Mononuclear cell (primary cell): ENCODE data around the gene GBX1. TPM values are rescaled to one million over a fixed set of nuclear protein-coding genes. Genes with fewer than 3 reads are reported as not detected.

Source experiments
- H3K27me3 ChIP-seq: 2 replicates; pipeline ENCODE4 v1.6.0; 2011; ENCODE audit warnings: low read length, control low read depth; ENCODE audit not compliant: insufficient read depth
- H3K4me1 ChIP-seq: 2 replicates; pipeline ENCODE4 v1.5.1; 2011; ENCODE audit warnings: mild to moderate bottlenecking, low read length, control low read depth; ENCODE audit not compliant: insufficient read depth
- H3K4me3 ChIP-seq: 2 replicates; pipeline ENCODE4 v1.5.1; 2011; ENCODE audit warnings: mild to moderate bottlenecking, low read length, moderate library complexity
- H3K9me3 ChIP-seq: 2 replicates; pipeline ENCODE4 v1.5.1; 2011; ENCODE audit warnings: low read depth, mild to moderate bottlenecking, control low read depth, low read length
- total RNA-seq: library from RNA; depleted of rRNA; stranded (reverse); fragments of >200 nt; gene quantifications from one replicate; pipeline ENCODE4 v1.2.3, GENCODE V29; 2012

The GBX1 gene
- total RNA-seq, 1 donor: not detected

DNA sequence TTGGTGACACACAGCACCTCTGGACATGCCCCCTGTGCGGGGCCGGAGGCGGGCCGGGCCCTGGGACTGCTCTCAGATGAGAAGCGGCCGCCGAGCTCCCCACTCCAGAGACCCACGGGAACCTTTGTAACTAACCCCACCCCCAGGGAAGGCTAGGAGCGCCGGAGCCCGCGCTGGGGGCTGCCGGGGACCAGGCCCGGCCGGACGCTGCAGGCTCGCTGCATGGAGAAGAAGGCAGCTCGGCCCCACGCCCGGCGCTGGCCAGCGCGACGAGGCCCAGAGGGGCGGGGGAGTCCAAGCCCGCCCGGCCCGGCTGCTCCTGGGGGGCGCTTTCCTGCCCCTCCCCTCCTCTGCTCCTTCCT lies 44.7 kb downstream of the GBX1 start:
- Histone ChIP-seq H3K4me1 (no peaks in the 10 kb centered on the region), H3K9me3 (no peaks in the 10 kb centered on the region)

DNA sequence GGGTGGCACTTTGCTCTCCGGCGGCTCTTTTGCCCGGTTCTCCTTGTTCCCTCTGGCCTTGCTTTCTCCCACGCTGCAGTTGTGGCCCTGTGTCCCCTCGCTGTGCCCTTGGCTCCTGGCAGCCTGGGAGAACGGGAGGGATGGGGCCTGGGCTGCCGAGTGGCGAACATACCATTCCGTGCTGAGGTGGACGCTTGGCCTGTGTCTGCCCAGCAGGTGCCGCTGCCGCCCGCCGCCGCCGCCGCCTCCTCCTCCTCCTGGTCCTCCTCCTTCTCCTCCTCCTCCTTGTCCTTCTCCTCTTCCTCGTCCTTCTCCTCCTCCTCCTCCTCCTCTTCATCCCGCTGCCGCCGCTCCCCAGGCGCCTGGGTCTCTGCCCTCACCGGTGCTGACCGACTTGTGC lies 45.2 kb downstream of the GBX1 start:
- Histone ChIP-seq H3K4me3 (no peak overlapping the region), H3K27me3 (no peaks in the 10 kb centered on the region), H3K9me3 (no peaks in the 10 kb centered on the region), H3K4me1 (no peaks in the 10 kb centered on the region)

More for the DNA sequence above, 44.7 kb downstream of the GBX1 start:
- no peaks in the 10 kb centered on the region for H3K27me3 ChIP-seq
- no peak overlapping the region for H3K4me3 ChIP-seq

DNA sequence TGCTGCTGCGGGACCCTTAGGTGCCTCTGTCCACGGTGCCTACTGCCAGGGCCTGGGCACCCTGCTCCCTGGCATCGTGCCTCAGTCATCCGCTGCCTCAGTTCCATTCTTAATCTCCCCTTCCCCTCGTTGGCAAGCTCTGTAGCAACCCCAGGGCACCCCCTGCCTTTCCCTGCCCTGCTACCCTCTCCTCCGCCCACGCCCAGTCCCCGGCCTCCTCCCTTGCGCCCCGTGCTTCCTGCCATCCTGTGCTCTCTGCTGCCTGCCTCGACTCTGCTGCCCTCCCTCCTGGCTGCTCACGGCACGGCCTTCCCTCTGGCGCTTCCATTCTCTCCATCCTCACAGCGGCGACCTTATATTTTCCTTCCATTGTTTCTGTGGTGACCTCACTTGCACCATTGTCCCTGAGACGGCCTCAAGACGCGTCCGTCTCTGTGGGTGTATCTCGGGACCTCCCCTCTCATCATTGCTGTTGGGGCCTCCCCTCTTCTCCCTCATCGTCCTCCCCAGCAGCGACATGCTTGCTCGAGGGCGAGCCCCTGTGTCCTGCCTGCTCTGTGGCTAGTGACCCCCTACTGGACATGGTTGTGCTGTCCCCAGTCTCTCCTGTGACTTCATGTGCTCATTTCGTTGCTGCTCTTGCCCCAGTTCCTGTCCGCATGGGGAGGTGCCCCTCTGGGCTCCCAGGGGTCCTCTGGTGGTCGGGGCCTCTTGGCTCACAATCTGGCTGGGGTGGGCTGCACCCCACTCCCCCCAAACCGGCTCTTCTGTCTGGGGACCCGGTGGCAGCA lies 45.9 kb downstream of the GBX1 start:
- Histone ChIP-seq H3K27me3 (no peaks in the 10 kb centered on the region), H3K9me3 (no peaks in the 10 kb centered on the region), H3K4me3 (no peak overlapping the region), H3K4me1 (no peaks in the 10 kb centered on the region)

DNA sequence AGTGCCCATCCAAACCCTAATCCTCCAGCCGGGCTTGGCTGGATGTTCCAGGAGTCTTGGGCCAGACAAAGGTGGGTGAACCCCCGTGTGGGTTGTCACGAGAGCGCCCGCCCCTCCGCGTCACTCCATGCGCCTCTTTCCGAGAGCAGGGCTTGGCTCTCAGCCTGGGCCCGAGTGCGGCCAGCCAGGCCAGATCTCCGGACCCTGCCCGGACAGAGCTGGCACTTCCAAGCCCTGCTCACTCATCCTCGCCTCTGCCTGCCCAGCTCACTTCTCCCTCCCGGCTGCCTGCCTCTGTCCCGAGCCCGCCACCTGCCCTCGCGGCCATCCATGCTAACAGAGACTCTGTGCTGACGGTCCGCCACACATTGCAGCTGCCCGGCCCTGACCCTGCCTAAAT lies 46.6 kb downstream of the GBX1 start:
- H3K27me3 ChIP-seq: no peaks in the 10 kb centered on the region
- no peaks in the 10 kb centered on the region for H3K9me3 ChIP-seq
- H3K4me1 ChIP-seq: no peaks in the 10 kb centered on the region
- no peak overlapping the region for H3K4me3 ChIP-seq

DNA sequence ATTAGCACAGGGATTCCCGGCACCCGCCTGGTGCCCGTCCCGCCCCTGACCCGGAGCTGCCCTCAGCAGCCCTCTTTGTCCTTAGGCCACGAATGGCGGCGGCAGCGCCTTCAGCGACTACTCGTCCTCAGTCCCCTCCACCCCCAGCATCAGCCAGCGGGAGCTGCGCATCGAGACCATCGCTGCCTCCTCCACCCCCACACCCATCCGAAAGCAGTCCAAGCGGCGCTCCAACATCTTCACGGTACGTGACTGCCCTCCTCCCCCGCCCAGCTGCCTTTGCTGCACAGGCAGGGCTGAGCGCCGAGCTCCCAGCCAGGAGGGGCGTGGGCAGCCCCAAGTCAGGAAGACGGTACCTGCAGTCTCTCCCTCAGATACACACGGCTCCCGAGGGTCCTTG lies 47.6 kb downstream of the GBX1 start:
- no peaks in the 10 kb centered on the region for H3K4me1 ChIP-seq
- no peaks in the 10 kb centered on the region for H3K27me3 ChIP-seq
- H3K9me3 ChIP-seq: no peaks in the 10 kb centered on the region
- no peak overlapping the region for H3K4me3 ChIP-seq

GRCh38 chr7:151119055-151119415 lies 48.5 kb downstream of the GBX1 start:
- H3K4me1 ChIP-seq: peaks cover 4% of the 10 kb centered on the region
- H3K27me3 ChIP-seq: peaks cover 2% of the 10 kb centered on the region
- no peaks in the 10 kb centered on the region for H3K9me3 ChIP-seq
- no peak overlapping the region for H3K4me3 ChIP-seq

DNA sequence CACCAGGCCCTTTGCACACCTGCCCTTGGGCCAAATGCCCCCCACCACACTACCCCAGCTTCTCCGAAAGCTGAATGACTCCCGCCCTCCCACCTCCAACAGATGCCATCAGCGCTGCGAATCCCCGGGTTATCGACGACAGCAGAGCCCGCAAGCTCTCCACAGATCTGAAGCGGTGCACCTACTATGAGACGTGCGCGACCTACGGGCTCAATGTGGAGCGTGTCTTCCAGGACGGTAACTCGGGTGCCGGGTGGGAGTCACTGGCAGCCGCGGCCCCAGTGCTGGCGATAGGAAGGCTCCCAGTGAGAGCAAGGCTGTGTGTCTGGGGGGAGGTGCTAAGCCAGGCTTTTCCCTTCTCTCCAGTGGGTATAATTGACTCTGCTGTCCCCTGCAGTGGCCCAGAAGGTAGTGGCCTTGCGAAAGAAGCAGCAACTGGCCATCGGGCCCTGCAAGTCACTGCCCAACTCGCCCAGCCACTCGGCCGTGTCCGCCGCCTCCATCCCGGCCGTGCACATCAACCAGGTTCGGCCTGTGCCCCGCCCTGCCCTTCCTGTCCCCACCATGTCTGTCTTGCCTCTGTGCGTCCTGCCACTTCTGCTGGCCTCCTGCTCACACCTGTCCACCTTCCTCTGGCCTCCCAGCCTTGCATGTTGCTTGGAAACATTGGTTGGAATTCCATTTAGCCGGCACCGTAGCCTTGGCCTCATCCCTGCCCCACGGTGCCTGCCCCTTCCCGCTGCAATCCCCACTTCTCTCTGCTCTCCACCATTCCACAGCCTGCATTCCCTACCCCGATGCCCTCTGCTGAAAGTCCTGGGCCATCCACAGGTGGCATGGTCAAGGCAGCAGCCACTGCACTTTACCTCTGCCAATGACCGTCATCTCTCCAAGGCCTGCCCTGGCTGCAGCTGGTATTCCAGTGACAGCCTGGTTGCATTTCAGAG lies 49.1 kb downstream of the GBX1 start:
- Histone ChIP-seq H3K4me3 (no peak overlapping the region), H3K9me3 (no peaks in the 10 kb centered on the region), H3K4me1 (peaks cover 4% of the 10 kb centered on the region)

DNA sequence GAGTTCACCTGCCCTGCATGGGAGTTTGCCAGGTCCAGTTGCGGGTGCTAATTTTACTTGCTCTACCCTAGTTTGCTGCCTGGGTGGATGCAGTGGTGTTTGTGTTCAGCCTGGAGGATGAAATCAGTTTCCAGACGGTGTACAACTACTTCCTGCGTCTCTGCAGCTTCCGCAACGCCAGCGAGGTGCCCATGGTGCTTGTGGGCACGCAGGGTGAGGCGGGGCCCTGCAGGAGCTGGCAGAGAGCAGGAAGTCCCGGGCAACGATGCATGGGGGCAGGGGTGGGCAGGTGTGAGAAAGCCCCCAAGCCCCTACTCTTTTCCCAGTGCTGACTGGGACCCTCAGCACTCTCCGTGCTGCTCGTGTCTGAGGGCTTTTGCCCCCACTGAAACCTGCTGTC lies 49.9 kb downstream of the GBX1 start:
- Histone ChIP-seq H3K4me1 (peaks cover 4% of the 10 kb centered on the region), H3K27me3 (peaks cover 7% of the 10 kb centered on the region), H3K4me3 (no peak overlapping the region), H3K9me3 (no peaks in the 10 kb centered on the region)

More for the DNA sequence above, 49.1 kb downstream of the GBX1 start:
- peaks cover 7% of the 10 kb centered on the region for H3K27me3 ChIP-seq

DNA sequence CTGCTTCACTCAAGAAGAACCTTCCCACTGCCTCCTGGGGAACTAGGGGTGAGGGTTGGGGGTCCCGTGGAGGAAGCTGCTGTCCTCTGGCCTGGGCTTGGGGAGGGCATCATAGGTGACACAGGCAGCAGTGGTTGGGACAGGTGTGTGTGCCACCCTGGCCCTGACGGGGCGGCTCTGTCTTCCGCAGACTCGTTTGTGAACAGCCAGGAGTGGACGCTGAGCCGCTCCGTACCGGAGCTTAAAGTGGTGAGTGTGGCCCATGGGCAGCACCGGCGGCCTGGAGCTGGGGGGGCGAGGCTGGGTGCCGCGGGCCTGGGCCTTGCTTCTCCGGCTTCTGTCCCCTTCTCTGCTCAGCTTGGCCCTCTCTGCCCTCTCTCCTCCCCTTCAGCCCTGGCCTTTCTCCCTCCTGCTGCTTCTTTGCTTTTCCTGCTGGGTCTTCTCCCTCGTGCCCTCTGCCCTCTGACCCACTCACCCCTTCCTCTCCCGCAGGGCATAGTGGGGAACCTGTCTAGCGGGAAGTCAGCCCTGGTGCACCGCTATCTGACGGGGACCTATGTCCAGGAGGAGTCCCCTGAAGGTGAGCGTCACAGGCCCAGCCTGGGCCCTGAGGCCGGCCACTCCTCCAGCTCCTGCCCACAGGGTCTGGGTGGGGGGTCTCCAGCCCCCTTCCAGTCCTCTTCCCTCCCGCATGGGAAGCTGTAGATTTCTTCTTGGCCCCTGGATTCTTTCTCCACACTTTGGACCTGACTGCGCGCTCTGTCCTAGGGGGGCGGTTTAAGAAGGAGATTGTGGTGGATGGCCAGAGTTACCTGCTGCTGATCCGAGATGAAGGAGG lies 50.7 kb downstream of the GBX1 start:
- H3K4me1 ChIP-seq: peaks cover 4% of the 10 kb centered on the region
- H3K9me3 ChIP-seq: no peaks in the 10 kb centered on the region
- H3K4me3 ChIP-seq: no peak overlapping the region
- H3K27me3 ChIP-seq: peaks cover 7% of the 10 kb centered on the region

- Histone ChIP-seq H3K4me1 (peaks cover 4% of the 10 kb centered on the region), H3K9me3 (no peaks in the 10 kb centered on the region), H3K27me3 (peaks cover 7% of the 10 kb centered on the region), H3K4me3 (no peak overlapping the region)
Measured at GRCh38 chr7:151115836-151116418, 51.6 kb downstream of the GBX1 start.

GRCh38 chr7:151115121-151115835 lies 52.2 kb downstream of the GBX1 start:
- H3K4me3 ChIP-seq: no peak overlapping the region

DNA sequence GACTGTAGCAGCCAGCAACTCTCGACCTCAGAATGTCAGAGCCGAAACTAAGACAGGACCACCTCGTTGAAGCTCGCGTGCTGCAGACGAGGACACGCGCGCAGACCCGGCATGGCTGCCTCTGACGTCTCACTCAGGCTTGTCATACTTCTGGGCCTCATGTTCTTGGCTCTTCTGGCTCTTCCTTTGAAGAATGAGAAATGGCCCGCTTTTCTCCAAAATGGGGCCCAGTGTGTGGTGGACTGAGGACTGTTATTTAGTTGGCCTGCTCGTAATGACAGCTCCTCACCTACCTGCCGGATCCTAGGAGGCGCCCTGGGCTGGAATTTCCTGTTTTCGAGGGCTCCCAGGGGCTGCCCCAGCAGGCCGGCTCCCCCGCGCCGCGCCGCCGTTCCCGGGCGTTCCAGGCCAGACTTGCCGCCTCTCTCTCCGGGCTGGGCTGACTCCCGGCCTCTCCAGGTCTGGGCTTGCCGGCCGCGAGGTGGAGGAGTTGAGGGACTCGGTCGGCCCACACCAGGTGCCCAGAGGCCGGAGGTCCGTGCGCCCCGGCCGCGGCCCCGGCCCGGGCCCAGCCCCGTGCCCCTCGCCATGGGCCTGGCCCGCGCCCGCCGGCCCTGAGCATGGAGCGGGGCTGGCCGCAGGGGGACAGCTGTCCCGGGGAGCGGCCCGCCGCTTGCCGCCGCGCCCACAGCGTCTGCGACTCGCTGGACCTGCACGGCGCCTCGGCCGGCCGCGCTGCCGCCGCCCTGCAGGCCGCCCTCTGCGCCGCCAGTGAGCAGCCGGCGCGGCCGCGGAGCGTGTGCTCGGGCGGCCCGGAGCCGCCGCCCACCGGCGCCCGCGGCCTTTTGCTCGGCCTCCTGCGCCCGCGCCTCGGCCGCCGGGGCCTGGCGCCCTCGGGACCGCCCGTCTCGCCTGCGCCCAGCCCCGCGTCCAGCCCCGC lies 53.1 kb downstream of the GBX1 start:
- Histone ChIP-seq H3K27me3 (peaks cover 7% of the 10 kb centered on the region), H3K9me3 (no peaks in the 10 kb centered on the region)

More at GRCh38 chr7:151115121-151115835, 52.2 kb downstream of the GBX1 start:
- H3K9me3 ChIP-seq: no peaks in the 10 kb centered on the region
- peaks cover 4% of the 10 kb centered on the region for H3K4me1 ChIP-seq
- peaks cover 7% of the 10 kb centered on the region for H3K27me3 ChIP-seq

More for the DNA sequence above, 53.1 kb downstream of the GBX1 start:
- Histone ChIP-seq H3K4me1 (peaks cover 4% of the 10 kb centered on the region), H3K4me3 (no peak overlapping the region)
